Adrenal gland (tissue), 5 donors: ENCODE data around the gene CCDC6.

Experiments used
- CTCF ChIP-seq, 6 experiments: fragments of 450-650 bp in 4 of 6; fragments of 200-600 bp in 2 of 6; sonication (generic) in 1 of 6; IDR thresholded peaks; 1 replicate in 5 of 6; 2 replicates in 1 of 6; pipeline versions ENCODE4 v1.5.1 to v1.8.0; 2016 to 2021; ENCODE audit warnings: antibody characterized with exemption in 6 of 6, mild to moderate bottlenecking in 2 of 6, moderate library complexity in 1 of 6
- POLR2A ChIP-seq, 2 donors: fragments of 450-650 bp; IDR thresholded peaks; one replicate each; pipeline ENCODE4 v1.6.1; 2017; ENCODE audit warnings: antibody characterized with exemption in 2 of 2, mild to moderate bottlenecking in 2 of 2, moderate library complexity in 1 of 2
- donor health status: DM: no; HTN: no; CAD: no.

- TF ChIP-seq POLR2A (IDR thresholded peaks at IDR 0.05): no peak
- no peak for TF ChIP-seq CTCF (IDR thresholded peaks at IDR 0.05)
Observed at GRCh38 chr10:59949608-59950007, 43.3 kb upstream of the CCDC6 start.
